ENCODE data around the gene C10orf120. TPM values are rescaled to one million over a fixed set of nuclear protein-coding genes. Genes with fewer than 3 reads are reported as not detected.

C10orf120 gene
- total RNA-seq, 1 experiment from 2014 or later = not detected

GRCh38 chr10:122655524-122656307 lies 43.9 kb downstream of the C10orf120 start:
- Histone ChIP-seq H3K9me3 (ENCODE audit: low read depth, low read length, poor library complexity, severe bottlenecking) (no peaks in the 10 kb centered on the region), H3K27me3 (replicated peaks; ENCODE audit: insufficient read depth, low read depth, low read length, poor library complexity) (peaks cover 81% of the 10 kb centered on the region), H3K4me1 (ENCODE audit: insufficient read depth, low read length, poor library complexity, severe bottlenecking) (no peaks in the 10 kb centered on the region), H3K36me3 (ENCODE audit: insufficient read depth, low read length, poor library complexity, severe bottlenecking) (no peaks in the 10 kb centered on the region), H3K27ac (ENCODE audit: low read depth, low read length, poor library complexity, severe bottlenecking) (no peak overlapping the region), H3K4me3 (ENCODE audit: low read depth, low read length, poor library complexity, severe bottlenecking) (no peak overlapping the region)
- intact Hi-C loops (cut with micrococcal nuclease; ENCODE audit: unreplicated experiment) = no loop called here
- no peak for DNase-seq (ENCODE audit: low spot score)
- no TSS peak for BruUV-seq (replicated peaks)
- CTCF ChIA-PET = no interaction called here
- no peak for TF ChIP-seq CTCF (conservative IDR thresholded peaks at IDR 0.05; ENCODE audit: low read depth, low read length)
- POLR2A ChIA-PET (ENCODE audit: low non-redundant PET) = no interaction called here

- TF ChIP-seq CTCF (conservative IDR thresholded peaks at IDR 0.05; ENCODE audit: low read depth, low read length) = no peak
- TF ChIP-seq EZH2 (IDR thresholded peaks at IDR 0.05; ENCODE audit: borderline replicate concordance, low read depth, low read length, poor library complexity, severe bottlenecking) = no peak
- CTCF ChIA-PET = no interaction called here
- Histone ChIP-seq H3K4me1 (ENCODE audit: insufficient read depth, low read length, poor library complexity, severe bottlenecking) (no peaks in the 10 kb centered on the region), H3K9me3 (ENCODE audit: low read depth, low read length, poor library complexity, severe bottlenecking) (no peaks in the 10 kb centered on the region), H3K27ac (ENCODE audit: low read depth, low read length, poor library complexity, severe bottlenecking) (no peak overlapping the region), H3K27me3 (replicated peaks; ENCODE audit: insufficient read depth, low read depth, low read length, poor library complexity) (peaks cover 53% of the 10 kb centered on the region), H3K36me3 (ENCODE audit: insufficient read depth, low read length, poor library complexity, severe bottlenecking) (no peaks in the 10 kb centered on the region), H3K4me3 (ENCODE audit: low read depth, low read length, poor library complexity, severe bottlenecking) (no peak overlapping the region)
- no TSS peak for BruUV-seq (replicated peaks)
- intact Hi-C loops (cut with micrococcal nuclease; ENCODE audit: unreplicated experiment) = no loop called here
- POLR2A ChIA-PET (ENCODE audit: low non-redundant PET) = no interaction called here
- DNase-seq (ENCODE audit: low spot score) = no peak
Measured at GRCh38 chr10:122650331-122650730, 49.3 kb downstream of the C10orf120 start.

GRCh38 chr10:122649903-122650302 lies 49.7 kb downstream of the C10orf120 start:
- POLR2A ChIA-PET (ENCODE audit: low non-redundant PET) = no interaction called here
- Histone ChIP-seq H3K36me3 (ENCODE audit: insufficient read depth, low read length, poor library complexity, severe bottlenecking) (no peaks in the 10 kb centered on the region), H3K27me3 (replicated peaks; ENCODE audit: insufficient read depth, low read depth, low read length, poor library complexity) (peaks cover 50% of the 10 kb centered on the region), H3K9me3 (ENCODE audit: low read depth, low read length, poor library complexity, severe bottlenecking) (no peaks in the 10 kb centered on the region), H3K4me3 (ENCODE audit: low read depth, low read length, poor library complexity, severe bottlenecking) (no peak overlapping the region), H3K27ac (ENCODE audit: low read depth, low read length, poor library complexity, severe bottlenecking) (no peak overlapping the region), H3K4me1 (ENCODE audit: insufficient read depth, low read length, poor library complexity, severe bottlenecking) (no peaks in the 10 kb centered on the region)
- intact Hi-C loops (cut with micrococcal nuclease; ENCODE audit: unreplicated experiment) = loop anchor here (5.0 kb wide), 1 partner anchor 907 kb away; no protein-coding TSS in a partner anchor
- BruUV-seq (replicated peaks) = no TSS peak
- no peak for DNase-seq (ENCODE audit: low spot score)
- TF ChIP-seq EZH2 (IDR thresholded peaks at IDR 0.05; ENCODE audit: borderline replicate concordance, low read depth, low read length, poor library complexity, severe bottlenecking) = no peak
- no peak for TF ChIP-seq CTCF (conservative IDR thresholded peaks at IDR 0.05; ENCODE audit: low read depth, low read length)
- CTCF ChIA-PET = no interaction called here
